GM21381 (cell line): ENCODE data around the gene LRP1.
"Not testable (repeated sequence)": the region's sequence is repeated elsewhere in the genome, so short reads cannot be mapped to it uniquely, and the experiment has no call there.

Experiments
- ATAC-seq: cut with Tn5 transposase; IDR thresholded peaks from one replicate; pipeline ENCODE4 v1.9.1; 2021; ENCODE audit warnings: mild to moderate bottlenecking, moderate library complexity; ENCODE audit not compliant: unreplicated experiment

Gene LRP1

DNA sequence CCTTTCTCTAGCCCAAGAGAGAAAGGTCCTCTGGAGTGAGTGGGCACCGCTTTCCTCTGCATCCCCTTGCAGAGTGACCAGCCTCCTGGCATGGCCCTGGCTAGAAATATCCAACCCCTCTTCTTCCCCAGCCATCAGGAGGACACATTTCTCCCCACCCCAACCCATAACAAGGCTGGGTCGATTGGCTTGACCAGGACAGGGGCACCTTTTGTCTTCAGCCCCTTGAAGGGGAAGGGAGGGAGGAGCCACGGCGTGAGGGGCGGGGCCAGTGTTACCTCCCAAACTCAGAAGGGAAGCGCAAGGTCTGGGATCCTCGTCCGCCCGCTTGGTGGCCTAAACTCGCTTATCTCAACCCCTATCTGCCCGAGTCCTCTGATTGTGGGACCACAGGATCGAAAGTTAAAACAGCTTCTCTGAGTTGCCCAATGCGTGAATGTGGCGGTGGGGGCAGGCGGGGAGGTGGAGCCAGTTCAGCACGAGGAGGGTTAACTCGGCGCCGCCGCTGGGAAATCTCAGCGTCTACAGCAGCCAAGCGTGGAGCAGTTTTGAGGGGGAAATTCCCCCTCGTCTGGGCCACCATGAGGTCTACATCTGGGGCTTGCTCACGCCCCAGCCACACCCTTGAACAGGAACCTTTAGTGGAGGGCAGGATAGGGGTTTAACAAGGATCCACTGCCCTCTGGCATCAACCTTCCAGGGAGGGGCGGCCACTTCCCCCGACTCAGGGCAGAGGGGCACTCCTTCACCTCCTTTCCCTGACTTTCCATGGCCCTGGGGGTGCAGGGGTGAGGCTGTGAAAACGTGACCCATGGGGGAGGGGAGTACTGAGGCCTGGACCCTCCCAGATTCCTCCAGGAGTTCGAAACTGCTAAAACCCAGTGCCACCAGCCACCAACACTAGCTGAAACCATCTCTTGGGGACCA, 17.9 kb upstream of the LRP1 start:
- ATAC-seq: peak; percentile 35

DNA sequence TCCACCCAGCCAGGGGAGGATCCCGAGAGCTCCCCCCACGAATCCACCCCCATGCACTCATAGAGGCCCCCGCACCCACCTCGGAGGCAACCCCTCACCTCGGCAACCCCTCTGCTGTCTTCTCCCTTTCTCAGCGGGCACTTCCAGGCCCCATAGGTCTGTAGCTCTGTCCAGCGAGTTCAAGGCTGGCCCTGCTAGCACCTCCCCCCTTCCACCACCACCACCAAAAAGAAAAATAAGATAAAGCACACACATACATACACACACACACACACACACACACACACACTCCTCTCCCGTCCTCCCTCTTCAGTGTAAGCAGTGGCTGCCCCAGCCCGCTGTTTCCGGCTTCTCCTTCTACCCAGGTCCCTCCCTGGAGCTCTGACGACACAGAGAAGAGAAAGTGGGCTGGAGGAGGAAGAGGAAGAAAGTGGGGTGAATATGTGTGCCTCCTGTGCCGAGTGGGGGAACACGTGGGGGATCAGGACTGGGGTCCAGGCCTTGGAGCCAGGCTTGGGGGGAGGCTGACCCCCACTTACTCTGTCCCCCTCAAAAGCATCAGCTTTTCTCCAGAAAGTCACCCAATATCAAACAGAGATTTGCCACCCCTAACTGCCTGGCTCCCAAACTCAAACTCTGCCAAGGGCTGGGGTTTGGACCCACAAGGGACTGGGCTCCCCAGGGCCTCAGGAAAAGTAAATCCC, 17.1 kb upstream of the LRP1 start, which contains the start of gene STAT6:
Gene STAT6 (minus strand): TSS at position 332 of the 704 bp plus-strand sequence. CDS start 3,084 bp downstream, outside the sequence.
- peak; percentile 51 for ATAC-seq

DNA sequence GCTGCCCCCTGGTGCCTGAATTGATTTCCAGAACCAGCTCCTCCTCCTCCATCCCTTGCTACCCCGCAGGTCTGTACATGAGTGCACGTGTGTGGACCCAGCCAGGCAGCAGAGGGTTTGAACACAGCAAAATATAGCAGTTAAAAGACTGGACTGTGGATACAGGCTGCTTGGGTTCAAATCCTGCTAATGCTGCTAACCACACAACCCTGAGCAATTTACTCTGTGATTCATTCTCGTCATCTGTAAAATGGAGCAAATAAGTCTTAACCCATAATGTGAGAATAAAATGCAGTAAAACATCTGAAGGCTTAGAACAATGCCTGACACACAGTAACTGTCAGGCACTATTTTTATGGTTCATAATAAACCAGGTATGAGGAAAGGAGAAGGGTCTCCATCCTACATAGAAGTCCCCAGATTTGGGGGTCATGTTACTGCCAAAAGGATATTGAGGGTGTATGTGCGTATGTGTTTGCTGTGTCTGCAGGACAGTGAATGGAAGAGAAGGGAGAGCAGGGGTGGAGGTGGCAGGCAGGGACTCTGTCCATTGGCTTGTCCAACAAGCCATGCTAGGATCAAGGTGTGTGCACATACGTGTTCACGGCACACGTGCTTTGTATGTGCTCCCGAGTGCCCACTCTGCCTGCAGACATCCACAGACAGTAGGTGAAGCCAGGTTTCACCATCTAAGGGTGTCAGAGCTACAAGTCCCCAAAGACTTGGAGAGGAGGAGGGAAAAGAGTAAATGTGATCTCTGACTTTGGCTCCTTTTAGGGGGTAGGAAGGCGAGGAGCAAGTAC, 15.6 kb upstream of the LRP1 start:
- peak; percentile 54 for ATAC-seq

DNA sequence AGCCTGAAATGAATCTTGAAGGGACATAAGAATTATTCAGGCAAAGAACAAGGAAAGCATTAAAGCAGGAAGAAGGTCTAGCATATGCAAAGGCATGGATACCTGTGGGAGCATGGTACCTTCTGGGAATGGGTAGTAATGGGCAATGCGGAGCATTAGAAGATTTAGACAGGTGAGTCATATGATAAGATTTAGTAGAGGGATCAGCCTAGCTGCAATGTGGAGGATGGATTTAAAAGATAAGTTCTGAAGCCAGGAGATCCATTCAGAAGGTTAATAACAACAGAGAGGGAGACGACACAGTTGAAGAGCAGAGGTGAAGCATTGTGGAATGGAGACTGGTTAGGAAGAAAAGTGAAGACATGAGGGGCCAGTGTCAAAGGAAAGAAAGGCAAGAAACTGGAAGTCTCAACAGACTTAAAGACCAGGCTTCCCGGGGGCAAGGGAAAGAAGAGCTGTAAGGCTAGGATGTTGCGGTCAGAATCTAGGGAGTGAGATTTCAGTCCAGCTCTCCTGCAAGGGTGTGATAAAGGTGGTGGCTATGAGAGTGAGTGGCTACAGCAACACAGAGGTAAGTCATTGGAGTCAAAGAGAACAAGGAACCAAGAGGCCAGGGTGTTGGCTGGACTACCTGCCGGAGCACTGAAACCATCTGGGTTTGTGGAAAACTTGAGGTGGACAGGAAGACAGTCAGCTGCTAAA, 11.6 kb upstream of the LRP1 start:
- ATAC-seq: no peak

DNA sequence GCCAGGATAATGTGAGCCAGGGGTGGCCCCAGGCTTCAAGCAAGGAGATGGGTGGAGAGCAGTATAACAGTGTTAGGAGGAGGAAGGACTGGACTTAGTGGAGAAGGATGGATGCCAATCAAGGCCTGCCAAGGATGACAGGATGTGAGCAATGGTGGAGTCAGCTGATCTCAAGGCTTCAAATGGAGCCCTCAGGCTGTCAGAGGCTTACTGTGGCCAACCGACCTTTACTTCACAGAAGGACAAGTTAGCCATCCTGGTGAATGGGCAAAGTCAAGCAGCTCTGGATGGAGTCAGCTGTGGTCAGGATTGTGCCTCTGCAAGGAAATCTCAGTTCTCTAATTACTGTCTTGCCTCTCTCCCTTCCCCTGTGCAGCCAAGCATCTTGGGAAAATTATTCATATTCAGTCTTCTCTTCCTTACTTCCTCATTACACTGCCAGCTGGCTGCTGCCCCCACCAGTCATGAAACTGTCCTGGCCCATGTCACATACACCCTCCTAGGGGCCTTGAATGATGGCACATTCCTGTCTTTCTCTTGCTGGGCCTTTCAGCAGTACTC, 9.5 kb upstream of the LRP1 start:
- no peak for ATAC-seq

DNA sequence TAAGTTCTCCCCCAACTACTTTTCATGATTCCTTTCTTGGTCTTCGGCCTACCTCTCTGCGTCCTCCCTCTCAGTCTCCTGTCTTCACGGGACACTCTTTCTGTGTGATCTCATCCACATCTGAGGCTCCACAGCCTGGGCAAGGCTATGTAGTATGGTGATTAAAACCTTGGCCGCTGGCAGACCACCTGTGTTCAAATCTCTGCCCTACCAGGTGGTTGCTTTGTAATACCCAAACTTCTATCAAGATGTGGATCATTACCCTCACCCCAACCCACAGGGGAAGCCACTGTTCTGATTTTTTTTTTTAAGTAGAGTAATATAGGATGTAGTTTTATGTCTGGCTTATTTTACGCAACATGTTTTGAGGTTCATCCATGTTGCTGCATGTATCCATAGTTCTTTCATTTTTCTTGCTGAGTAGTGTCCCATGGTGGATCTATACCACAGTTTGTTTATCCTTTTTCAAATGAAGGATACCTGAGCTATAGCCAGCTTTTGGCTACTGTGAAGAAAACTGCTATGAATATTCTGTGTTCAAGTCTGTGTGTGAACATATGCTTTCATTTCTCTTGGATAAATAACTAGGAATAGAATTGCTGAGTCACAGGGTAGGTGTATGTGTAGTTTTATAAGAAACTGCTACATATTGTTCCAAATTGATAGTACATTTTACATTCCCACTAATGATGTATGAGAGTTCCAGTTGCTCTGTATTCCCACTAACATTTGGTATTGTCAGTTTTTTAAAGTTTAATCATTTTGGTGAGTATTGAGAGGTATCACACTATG, 8.8 kb upstream of the LRP1 start:
- ATAC-seq: no peak

DNA sequence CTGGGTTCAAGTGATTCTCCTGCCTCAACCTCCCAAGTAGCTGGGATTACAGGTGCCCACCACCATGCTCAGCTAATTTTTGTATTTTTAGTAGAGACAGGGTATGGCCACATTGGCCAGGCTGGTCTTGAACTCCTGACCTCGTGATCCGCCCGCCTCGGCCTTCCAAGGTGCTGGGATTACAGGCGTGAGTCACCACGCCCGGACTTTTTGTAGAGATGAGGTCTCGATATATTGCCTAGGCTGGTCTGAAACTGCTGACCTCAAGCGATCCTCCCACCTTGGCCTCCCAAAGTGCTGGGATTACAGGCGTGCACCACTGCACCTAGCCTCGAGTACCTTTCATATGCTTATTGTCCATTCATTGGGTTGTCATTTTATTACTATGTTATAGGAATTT, 7.6 kb upstream of the LRP1 start:
- not testable (repeated sequence) for ATAC-seq

DNA sequence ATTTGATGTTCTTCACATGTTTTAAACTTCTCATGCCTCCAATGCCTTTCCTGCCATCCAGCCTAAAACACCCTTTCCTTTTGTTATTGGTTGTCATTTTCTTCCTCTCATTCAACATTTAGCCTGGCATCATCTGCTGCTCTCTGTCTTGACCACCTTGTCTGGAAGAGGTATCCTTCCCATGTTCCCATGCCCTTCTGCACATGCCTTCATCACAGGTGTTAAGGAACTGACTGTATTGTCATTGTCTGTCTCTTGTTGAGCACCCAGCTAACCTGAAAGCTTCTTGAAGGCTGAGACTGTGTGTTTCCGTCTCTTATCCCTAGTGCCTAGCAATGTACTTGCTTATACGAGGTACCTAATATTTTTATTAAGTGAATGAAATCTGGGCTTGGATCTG, 4.5 kb upstream of the LRP1 start:
- no peak for ATAC-seq

DNA sequence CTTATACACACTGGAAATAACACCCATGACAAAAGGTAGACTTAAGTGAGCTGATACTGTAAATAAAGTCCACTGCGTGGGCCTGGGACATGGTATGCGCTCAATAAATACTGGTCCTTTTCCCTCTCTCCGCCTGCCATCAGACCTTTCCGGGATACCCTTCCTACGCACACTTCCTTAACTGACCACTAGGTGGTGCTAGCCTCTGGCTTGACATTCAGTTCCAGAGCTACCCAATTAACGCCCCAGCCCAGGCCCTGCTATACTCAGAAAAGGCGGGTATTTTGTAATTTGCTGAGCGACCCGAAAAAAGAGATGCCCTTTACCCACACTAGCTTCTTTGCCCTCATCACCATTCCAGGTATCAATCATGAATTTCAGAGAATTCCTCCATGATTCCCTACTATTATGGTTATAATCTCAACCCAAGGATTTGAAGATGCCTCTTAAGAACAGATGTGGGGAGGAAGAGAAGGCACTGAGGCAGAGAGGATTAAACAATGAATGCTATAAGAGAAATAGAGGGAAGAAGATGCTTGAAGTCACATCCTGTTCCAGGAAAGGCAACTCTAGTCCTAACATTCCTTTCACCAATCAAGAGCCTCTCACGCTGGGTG, 3.9 kb upstream of the LRP1 start:
- no peak for ATAC-seq

DNA sequence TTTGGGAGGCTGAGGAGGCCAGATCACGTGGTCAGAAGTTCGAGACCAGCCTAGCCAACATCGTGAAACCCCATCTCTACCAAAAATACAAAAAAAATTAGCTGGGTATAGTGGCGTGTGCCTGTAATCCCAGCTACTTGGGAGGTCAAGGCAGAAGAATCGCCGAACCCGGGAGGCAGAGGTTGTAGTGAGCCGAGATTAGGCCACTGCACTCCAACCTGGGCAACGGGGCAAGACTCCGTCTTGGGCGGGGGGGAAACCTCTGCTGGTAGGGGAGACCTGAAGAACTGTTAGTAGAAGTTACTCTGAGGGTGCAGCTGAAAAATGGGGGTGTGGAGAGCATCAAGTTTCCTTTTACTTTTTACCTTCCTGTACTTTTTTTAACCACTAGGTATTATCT, 2.2 kb upstream of the LRP1 start:
- ATAC-seq: no peak

DNA sequence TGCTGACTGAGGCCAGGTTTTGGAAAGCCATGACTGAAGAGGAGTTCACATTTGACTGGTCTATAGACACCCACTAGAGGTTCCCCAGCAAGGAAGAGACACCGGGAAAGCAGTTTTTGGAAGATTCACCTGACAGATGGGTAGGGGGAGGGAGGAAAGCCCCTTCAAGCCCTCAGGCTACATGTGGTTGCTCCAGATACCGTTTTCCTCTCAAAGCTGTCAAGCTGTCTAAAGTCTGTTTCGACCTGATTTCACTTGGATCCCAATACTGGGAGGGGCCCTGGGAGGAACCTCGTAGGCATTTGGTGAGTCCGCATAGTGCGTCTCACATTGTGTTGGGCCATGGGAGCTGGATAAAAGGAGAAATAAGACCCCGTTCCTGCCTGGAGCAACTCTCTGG, 1.7 kb upstream of the LRP1 start:
- ATAC-seq: no peak

DNA sequence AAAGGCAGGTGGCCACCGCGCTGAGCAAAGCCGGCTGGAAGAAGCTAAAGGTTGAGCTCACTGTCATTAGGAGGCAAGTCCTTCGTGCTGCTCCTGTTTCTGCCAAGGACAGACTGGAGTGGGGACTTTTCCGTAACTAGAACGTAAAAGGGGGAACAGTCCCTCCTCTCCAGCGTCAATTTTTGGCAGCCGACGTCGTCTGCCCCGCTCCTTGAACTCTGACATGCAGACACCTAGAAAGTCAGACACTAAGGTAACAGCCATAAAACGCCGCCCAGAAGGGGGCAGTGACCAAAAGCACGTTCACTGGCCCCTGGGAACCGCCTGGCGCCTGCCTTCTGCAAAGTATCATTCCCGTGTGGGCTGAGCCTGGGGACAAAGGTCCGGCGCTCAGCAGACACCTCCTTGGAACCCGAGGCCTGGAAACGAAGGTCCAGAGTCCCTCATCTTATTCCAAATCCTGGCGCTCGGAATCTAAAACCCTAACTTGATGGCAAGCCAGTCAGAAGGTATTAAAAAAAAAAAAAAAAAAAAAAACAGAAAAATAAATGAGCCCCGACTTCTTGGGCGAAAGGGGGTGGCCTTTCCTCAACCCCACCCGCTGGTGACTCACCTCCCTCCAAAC, 1.1 kb upstream of the LRP1 start:
- no peak for ATAC-seq

DNA sequence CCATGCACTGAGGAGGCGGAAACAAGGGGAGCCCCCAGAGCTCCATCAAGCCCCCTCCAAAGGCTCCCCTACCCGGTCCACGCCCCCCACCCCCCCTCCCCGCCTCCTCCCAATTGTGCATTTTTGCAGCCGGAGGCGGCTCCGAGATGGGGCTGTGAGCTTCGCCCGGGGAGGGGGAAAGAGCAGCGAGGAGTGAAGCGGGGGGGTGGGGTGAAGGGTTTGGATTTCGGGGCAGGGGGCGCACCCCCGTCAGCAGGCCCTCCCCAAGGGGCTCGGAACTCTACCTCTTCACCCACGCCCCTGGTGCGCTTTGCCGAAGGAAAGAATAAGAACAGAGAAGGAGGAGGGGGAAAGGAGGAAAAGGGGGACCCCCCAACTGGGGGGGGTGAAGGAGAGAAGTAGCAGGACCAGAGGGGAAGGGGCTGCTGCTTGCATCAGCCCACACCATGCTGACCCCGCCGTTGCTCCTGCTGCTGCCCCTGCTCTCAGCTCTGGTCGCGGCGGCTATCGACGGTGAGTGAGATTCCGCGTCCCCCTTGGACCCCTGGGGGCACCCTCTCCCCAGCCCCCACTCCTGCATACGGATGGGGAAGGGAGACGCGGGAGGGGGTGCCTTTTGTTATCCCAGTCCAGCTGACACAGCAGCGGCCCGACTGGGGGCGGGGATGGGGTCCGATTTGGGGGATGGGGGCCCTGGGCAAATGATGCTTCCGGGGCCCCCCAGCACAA, 400 bp downstream of the LRP1 start:
- no peak for ATAC-seq

DNA sequence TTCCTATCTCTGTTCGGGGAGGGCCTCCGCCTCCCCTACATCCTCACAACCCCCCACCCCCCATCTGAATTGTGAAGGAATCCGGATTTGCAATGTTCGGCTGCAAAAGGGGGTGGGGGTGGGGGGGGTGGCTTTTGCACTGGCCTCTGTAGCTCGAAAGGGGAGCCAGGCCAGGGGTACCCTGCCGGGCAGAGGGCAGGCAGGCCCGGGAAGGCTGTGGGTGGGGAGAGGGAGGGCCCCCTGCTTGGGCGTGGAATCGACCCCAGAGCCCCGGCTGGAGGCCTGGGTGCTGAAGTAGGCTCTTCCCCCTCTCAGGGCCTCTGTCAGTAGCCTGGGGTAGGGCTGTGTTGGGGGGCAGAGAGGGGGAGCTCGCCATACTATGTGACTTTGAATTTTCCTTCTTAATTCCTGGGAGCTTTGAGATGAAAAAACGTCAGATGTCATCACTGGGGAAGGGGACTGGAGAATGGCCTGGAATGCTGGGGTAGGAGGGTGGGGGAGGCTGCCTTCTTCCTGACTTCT, 1.1 kb downstream of the LRP1 start:
- ATAC-seq: no peak

DNA sequence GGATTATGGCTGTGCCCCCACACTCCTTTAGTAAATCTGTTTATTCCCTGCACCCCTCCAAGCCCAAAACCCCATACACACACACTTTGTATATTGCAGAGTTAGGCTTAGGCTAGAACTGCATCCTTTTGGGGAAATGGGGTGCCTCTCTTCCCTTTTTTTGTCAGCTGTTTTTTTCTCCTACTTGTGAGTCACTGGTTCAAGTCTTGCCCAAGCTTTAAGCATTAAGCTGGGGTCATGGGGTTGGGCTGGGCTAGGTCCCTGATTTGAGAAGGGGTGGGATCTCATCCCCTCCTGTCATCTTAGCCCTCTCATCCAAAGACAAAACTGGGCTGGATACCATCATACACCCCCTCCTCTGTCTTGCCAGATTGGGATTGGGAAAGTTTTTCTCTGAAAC, 1.6 kb downstream of the LRP1 start:
- ATAC-seq: no peak

DNA sequence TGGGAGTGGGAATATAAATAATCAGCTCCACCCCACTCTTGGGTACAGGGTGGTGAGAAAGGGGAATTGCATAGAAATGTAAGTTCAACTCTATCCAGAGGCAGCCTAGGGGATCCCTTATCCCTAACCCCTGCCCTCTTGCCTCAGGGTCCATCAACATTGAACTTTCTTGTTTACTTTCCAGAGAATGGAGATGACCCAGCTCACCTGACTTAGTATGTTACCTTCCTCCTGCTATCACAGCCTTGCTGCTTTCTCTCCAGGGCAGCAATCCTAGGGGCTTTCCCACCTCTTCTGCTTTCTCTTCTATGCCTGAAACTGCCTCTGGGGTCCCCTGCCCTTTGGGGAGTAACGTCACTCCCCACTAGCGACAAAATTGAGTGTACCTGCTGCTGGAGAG, 2.7 kb downstream of the LRP1 start:
- no peak for ATAC-seq

DNA sequence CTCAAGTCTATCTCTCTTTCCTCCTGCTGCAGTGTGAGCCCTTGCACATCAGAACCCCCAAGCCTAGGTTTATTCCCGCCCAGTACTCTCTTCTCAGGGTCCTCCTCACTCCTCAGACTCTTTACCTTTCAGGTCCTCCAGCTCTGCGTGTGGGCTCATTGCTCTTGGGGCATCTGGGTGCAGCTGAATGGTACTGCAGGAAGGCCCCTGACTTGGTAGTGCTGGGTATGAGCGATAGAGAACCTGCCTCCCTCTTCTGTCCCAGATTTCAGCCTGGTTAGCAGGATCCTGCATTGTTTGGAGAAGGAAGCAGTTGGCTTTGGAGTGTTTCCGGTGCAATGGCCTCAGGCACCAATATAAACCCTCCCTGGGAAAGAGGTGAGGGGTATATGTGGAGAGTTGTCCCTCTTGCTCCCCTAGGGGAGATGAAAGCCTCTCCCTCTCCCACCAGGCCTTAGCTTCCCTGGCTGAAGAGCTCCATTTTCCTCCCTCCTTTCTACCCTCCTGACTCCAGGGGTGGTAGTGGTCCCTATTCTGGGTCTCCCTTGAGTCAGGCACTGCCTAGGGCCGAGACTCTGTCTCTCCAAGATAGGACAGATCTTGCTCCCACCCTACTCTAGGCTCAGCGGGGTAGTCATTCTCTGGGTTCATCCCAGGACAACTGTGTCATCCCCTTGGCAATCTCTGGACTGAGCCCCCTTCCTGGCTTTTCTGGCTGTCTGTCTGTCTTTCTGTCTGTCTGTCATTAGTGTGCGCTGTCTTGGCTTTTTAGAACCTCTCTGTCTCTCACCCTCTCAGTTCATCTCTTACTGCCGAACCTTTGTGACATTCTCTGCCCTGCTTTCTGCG, 3.8 kb downstream of the LRP1 start:
- no peak for ATAC-seq
